Gastrocnemius medialis (tissue), 4 donors: ENCODE measurements around the gene TOR1AIP2. TPM values are rescaled to one million over a fixed set of nuclear protein-coding genes. Genes with fewer than 3 reads are reported as not detected.

Experiments used
- ATAC-seq, 2 donors: fragments of 150-250 bp; one replicate each; pipeline ENCODE4 v1.9.1; 2016
- DNase-seq, 2 donors: peaks; one replicate each; pipeline ENCODE4 v3.0.0-alpha.2; 2019
- H3K27ac ChIP-seq, 4 donors: fragments of 200-600 bp; sonication (generic); 1 replicate in 1 of 4; 2 replicates in 3 of 4; pipeline ENCODE4 v1.5.1; 2016 to 2018; ENCODE audit warnings: mild to moderate bottlenecking in 2 of 4, moderate library complexity in 1 of 4
- H3K27me3 ChIP-seq, 3 donors: fragments of 200-600 bp; sonication (generic) in 2 of 3; 1 replicate in 1 of 3; 2 replicates in 2 of 3; pipeline versions ENCODE4 v1.5.1 to v1.6.0; 2016 to 2019; ENCODE audit warnings: mild to moderate bottlenecking in 1 of 3, moderate library complexity in 1 of 3
- H3K36me3 ChIP-seq, 2 donors: fragments of 200-600 bp; sonication (generic) in 1 of 2; one replicate each; pipeline ENCODE4 v1.5.1; 2017 to 2018
- H3K4me1 ChIP-seq, 2 donors: fragments of 200-600 bp; sonication (generic) in 1 of 2; one replicate each; pipeline ENCODE4 v1.5.1; 2016 to 2017; ENCODE audit warnings: mild to moderate bottlenecking in 2 of 2
- H3K4me3 ChIP-seq, 4 donors: fragments of 200-600 bp; sonication (generic) in 3 of 4; 1 replicate in 1 of 4; 2 replicates in 3 of 4; pipeline ENCODE4 v1.5.1; 2016 to 2019; ENCODE audit warnings: mild to moderate bottlenecking in 2 of 4
- H3K9me3 ChIP-seq, 3 donors: fragments of 200-600 bp; sonication (generic) in 2 of 3; 1 replicate in 1 of 3; 2 replicates in 2 of 3; pipeline ENCODE4 v1.5.1; 2016 to 2019
- CTCF ChIP-seq, 5 experiments: fragments of 450-650 bp in 3 of 5; fragments of 200-600 bp in 2 of 5; sonication (generic) in 2 of 5; IDR thresholded peaks in 4 of 5; conservative IDR thresholded peaks in 1 of 5; 1 replicate in 4 of 5; 2 replicates in 1 of 5; pipeline ENCODE4 v1.5.1; 2016 to 2019; ENCODE audit warnings: antibody characterized with exemption in 5 of 5, mild to moderate bottlenecking in 3 of 5, moderate library complexity in 3 of 5
- POLR2A ChIP-seq, 2 donors: fragments of 450-650 bp; IDR thresholded peaks; one replicate each; pipeline ENCODE4 v1.6.1; 2017; ENCODE audit warnings: antibody characterized with exemption in 2 of 2, mild to moderate bottlenecking in 2 of 2, moderate library complexity in 2 of 2
- in situ Hi-C, 4 donors: fragments of 200-750 bp; cut with MboI; loops; one replicate each; pipeline versions ENCODE4 v1.15.0 to v1.8.0; 2017; ENCODE audit warnings: low sequenced_read_pairs in 4 of 4
- intact Hi-C: fragments of 100-400 bp; cut with DNase I; formaldehyde crosslinking; loops from one replicate; pipeline ENCODE4 v1.15.1; 2023; ENCODE audit warnings: low total_unique reads
- total RNA-seq, 4 donors: library from RNA; depleted of rRNA; stranded (reverse); fragments of >200 nt; gene quantifications; one replicate each; pipeline versions ENCODE4 v1.1.0 to v1.2.3, GENCODE V29; 2016

The TOR1AIP2 gene
- total RNA-seq, 4 donors from 2014 or later, result 78.7 to 274 (median 129) TPM

GRCh38 chr1:179794669-179795068 is 82.9 kb downstream of the TOR1AIP2 start:
- no peaks in the 10 kb centered on the region for H3K9me3 ChIP-seq
- DNase-seq (no peak), ATAC-seq (no peak)
- TF ChIP-seq POLR2A (IDR thresholded peaks at IDR 0.05), result no peak
- no peak for TF ChIP-seq CTCF (IDR thresholded peaks at IDR 0.05 in 4 of 5, conservative IDR thresholded peaks at IDR 0.05 in 1 of 5)
- H3K4me3 ChIP-seq, result no peak overlapping the region
- in situ Hi-C loops (no loop called here), intact Hi-C loops (no loop called here)
- no peak overlapping the region for H3K27ac ChIP-seq
- no peaks in the 10 kb centered on the region for H3K27me3 ChIP-seq
- H3K4me1 ChIP-seq, result peaks cover 0 to 5% of the 10 kb centered on the region in 2 donors
- H3K36me3 ChIP-seq, result no peaks in the 10 kb centered on the region

- no peak overlapping the region for H3K4me3 ChIP-seq
- no peaks in the 10 kb centered on the region for H3K36me3 ChIP-seq
- H3K27me3 ChIP-seq, result no peaks in the 10 kb centered on the region
- in situ Hi-C loops (no loop called here), intact Hi-C loops (no loop called here)
- TF ChIP-seq CTCF (IDR thresholded peaks at IDR 0.05 in 4 of 5, conservative IDR thresholded peaks at IDR 0.05 in 1 of 5) (no peak), POLR2A (IDR thresholded peaks at IDR 0.05) (no peak)
- ATAC-seq (no peak), DNase-seq (no peak)
- H3K9me3 ChIP-seq, result no peaks in the 10 kb centered on the region
- no peak overlapping the region for H3K27ac ChIP-seq
- peaks cover 0 to 5% of the 10 kb centered on the region in 2 donors for H3K4me1 ChIP-seq
Observed at GRCh38 chr1:179794146-179794545, 83.5 kb downstream of the TOR1AIP2 start.

GRCh38 chr1:179793281-179793680 is 84.3 kb downstream of the TOR1AIP2 start:
- in situ Hi-C loops, result no loop called here
- H3K27ac ChIP-seq, result no peak overlapping the region
- intact Hi-C loops, result no loop called here
- no peaks in the 10 kb centered on the region for H3K4me1 ChIP-seq
- no peak for DNase-seq
- no peaks in the 10 kb centered on the region for H3K9me3 ChIP-seq
- ATAC-seq, result no peak
- no peak overlapping the region for H3K4me3 ChIP-seq
- H3K36me3 ChIP-seq, result no peaks in the 10 kb centered on the region
- no peaks in the 10 kb centered on the region for H3K27me3 ChIP-seq
- TF ChIP-seq CTCF (IDR thresholded peaks at IDR 0.05 in 4 of 5, conservative IDR thresholded peaks at IDR 0.05 in 1 of 5) (no peak), POLR2A (IDR thresholded peaks at IDR 0.05) (no peak)

Other genes with a start within 250 kb of the TOR1AIP2 start
- under 1 TPM in 1 of 4 donors, not detected in 3; 0.16 TPM for gene FAM163A, start 134.5 kb downstream of the TOR1AIP2 start, total RNA-seq
- gene TOR1AIP1, start 4.5 kb upstream of the TOR1AIP2 start, total RNA-seq, result 100 to 1,000 TPM in 1 of 4 donors, 10 to 100 TPM in 3; 66.1 to 148 (median 68.8) TPM
- gene CEP350, start 77.0 kb upstream of the TOR1AIP2 start, total RNA-seq, result 100 to 1,000 TPM in 3 of 4 donors, 10 to 100 TPM in 1; 83.7 to 197 (median 157) TPM